SK-N-SH (cell line): ENCODE measurements around the gene PSME1. TPM values are rescaled to one million over a fixed set of nuclear protein-coding genes. Genes with fewer than 3 reads are reported as not detected.

Experiments
- CTCF ChIA-PET: fragments of 300-600, 350-600 bp; formaldehyde crosslinking; extraction: SDS; loops from one replicate; lab custom pipeline; 2021; lab: Yijun Ruan, JAX
- POLR2A ChIA-PET: fragments of 350-600 bp; sonication (Branson Sonifier 250); formaldehyde crosslinking; extraction: SDS; loops from one replicate; lab custom pipeline; 2020; ENCODE audit warnings: antibody characterized with exemption, inconsistent platforms; lab: Yijun Ruan, JAX
- DNase-seq: peaks from one replicate; pipeline ENCODE4 v3.0.0; 2012
- H2AFZ ChIP-seq: fragments of 200-600 bp; sonication (generic); 2 replicates; pipeline ENCODE4 v1.8.1; 2016; ENCODE audit warnings: antibody characterized with exemption, mild to moderate bottlenecking, low read depth
- H3F3A ChIP-seq: fragments of 200-600 bp; sonication (generic); replicated peaks from 2 replicates; pipeline ENCODE3; 2016; ENCODE audit warnings: antibody characterized with exemption, mild to moderate bottlenecking; ENCODE audit not compliant: insufficient read depth
- H3K27ac ChIP-seq, 2 experiments: fragments of 200-500 bp in 1 of 2; fragments of 200-600 bp in 1 of 2; sonication (Bioruptor generic) in 1 of 2; sonication (generic), shearing (Covaris generic) in 1 of 2; 2 replicates each; pipeline versions ENCODE4 v1.5.1 to v1.6.1; 2014 to 2016; ENCODE audit warnings: low read depth in 2 of 2, inconsistent platforms in 1 of 2, low read length in 1 of 2, mild to moderate bottlenecking in 1 of 2, mixed read lengths in 1 of 2
- H3K27me3 ChIP-seq: fragments of 200-600 bp; sonication (generic), shearing (Covaris generic); 2 replicates; pipeline ENCODE4 v1.6.1; 2016; ENCODE audit warnings: mixed run types; ENCODE audit not compliant: insufficient read depth
- H3K36me3 ChIP-seq, 2 experiments: fragments of 200-500 bp in 1 of 2; fragments of 200-600 bp in 1 of 2; sonication (Bioruptor generic) in 1 of 2; sonication (generic) in 1 of 2; replicated peaks in 1 of 2; 2 replicates each; pipeline versions ENCODE3 to v1.5.1; 2014 to 2016; ENCODE audit warnings: low read length in 1 of 2, mild to moderate bottlenecking in 1 of 2; ENCODE audit not compliant: insufficient read depth in 2 of 2, control insufficient read depth in 1 of 2
- H3K4me1 ChIP-seq, 2 experiments: fragments of 200-500 bp in 1 of 2; fragments of 200-600 bp in 1 of 2; sonication (Bioruptor generic) in 1 of 2; sonication (generic), shearing (Covaris generic) in 1 of 2; 2 replicates each; pipeline versions ENCODE4 v1.5.1 to v1.6.1; 2014 to 2016; ENCODE audit warnings: low read depth in 1 of 2, low read length in 1 of 2, mixed run types in 1 of 2; ENCODE audit not compliant: insufficient read depth in 2 of 2, control insufficient read depth in 1 of 2
- H3K4me2 ChIP-seq: fragments of 200-600 bp; sonication (generic), shearing (Covaris generic); 2 replicates; pipeline ENCODE4 v1.6.1; 2017; ENCODE audit warnings: mixed run types
- H3K4me3 ChIP-seq, 2 experiments: fragments of 200-500 bp in 1 of 2; fragments of 200-600 bp in 1 of 2; sonication (Bioruptor generic) in 1 of 2; sonication (generic), shearing (Covaris generic) in 1 of 2; 2 replicates each; pipeline versions ENCODE4 v1.5.1 to v1.8.1; 2014 to 2016; ENCODE audit warnings: low read depth in 2 of 2, inconsistent platforms in 1 of 2, low read length in 1 of 2, mild to moderate bottlenecking in 1 of 2, mixed read lengths in 1 of 2, moderate library complexity in 1 of 2
- H3K79me2 ChIP-seq: fragments of 200-600 bp; sonication (generic); 2 replicates; pipeline ENCODE4 v1.8.1; 2017; ENCODE audit warnings: mild to moderate bottlenecking; ENCODE audit not compliant: insufficient read depth
- H3K9ac ChIP-seq: fragments of 200-600 bp; sonication (generic); 2 replicates; pipeline ENCODE4 v1.6.1; 2017; ENCODE audit warnings: mixed run types
- H3K9me2 ChIP-seq: fragments of 200-600 bp; sonication (generic); 2 replicates; pipeline ENCODE4 v1.6.1; 2017; ENCODE audit warnings: mixed run types
- H3K9me3 ChIP-seq: fragments of 200-600 bp; sonication (generic); 2 replicates; pipeline ENCODE4 v1.6.1; 2017; ENCODE audit warnings: mixed run types, mild to moderate bottlenecking, moderate library complexity
- H4K20me1 ChIP-seq: fragments of 200-600 bp; sonication (generic); 2 replicates; pipeline ENCODE4 v1.6.1; 2017; ENCODE audit warnings: mild to moderate bottlenecking, mixed run types; ENCODE audit not compliant: insufficient read depth
- CHD2 ChIP-seq: fragments of 150-350 bp; IDR thresholded peaks from 2 replicates; pipeline ENCODE4 v1.6.1; 2018; ENCODE audit warnings: low read length; ENCODE audit not compliant: partially characterized antibody
- EZH2phosphoT487 ChIP-seq: fragments of 200-600 bp; sonication (generic); IDR thresholded peaks from 2 replicates; pipeline ENCODE4 v1.6.1; 2017; ENCODE audit warnings: low read depth, mixed run types, mild to moderate bottlenecking, antibody characterized with exemption, moderate library complexity, borderline replicate concordance
- FOSL2 ChIP-seq: IDR thresholded peaks from 2 replicates; pipeline ENCODE4 v1.4.0; 2012; ENCODE audit warnings: low read depth, mild to moderate bottlenecking, moderate library complexity, borderline replicate concordance
- FOXM1 ChIP-seq: IDR thresholded peaks from 2 replicates; pipeline ENCODE4 v1.4.0; 2012; ENCODE audit warnings: low read depth, mild to moderate bottlenecking
- GATA2 ChIP-seq: sonication (generic); formaldehyde crosslinking; IDR thresholded peaks from 2 replicates; pipeline ENCODE4 v1.5.0; 2020; ENCODE audit warnings: mild to moderate bottlenecking, missing genetic modification reagents
- NFIC ChIP-seq: IDR thresholded peaks from 2 replicates; pipeline ENCODE4 v1.4.0; 2012; ENCODE audit warnings: borderline replicate concordance
- POLR2AphosphoS5 ChIP-seq: IDR thresholded peaks from 2 replicates; pipeline ENCODE4 v1.6.1; 2012; ENCODE audit warnings: low read depth, low read length
- RXRA ChIP-seq: IDR thresholded peaks from 2 replicates; pipeline ENCODE4 v1.4.0; 2012; ENCODE audit warnings: low read depth, mild to moderate bottlenecking, borderline replicate concordance
- SIN3A ChIP-seq: IDR thresholded peaks from 2 replicates; pipeline ENCODE4 v1.6.1; 2012; ENCODE audit warnings: low read depth, mild to moderate bottlenecking, low read length, moderate library complexity, borderline replicate concordance
- TCF12 ChIP-seq: IDR thresholded peaks from 2 replicates; pipeline ENCODE4 v1.4.0; 2012
- USF2 ChIP-seq: fragments of 150-350 bp; IDR thresholded peaks from 2 replicates; pipeline ENCODE4 v1.6.1; 2017; ENCODE audit warnings: antibody characterized with exemption, low read length, low read depth, borderline replicate concordance
- YY1 ChIP-seq: IDR thresholded peaks from 2 replicates; pipeline ENCODE4 v1.4.0; 2012; ENCODE audit warnings: low read depth, mild to moderate bottlenecking
- WGBS: methylation state at CpG from one replicate; pipeline ENCODE4 v1.1.6; 2017; ENCODE audit warnings: low lambda C conversion rate; 5-methylcytosine and 5-hydroxymethylcytosine counted together
- polyA plus RNA-seq, 3 experiments: library from polyadenylated mRNA; depleted of rRNA; stranded (reverse); fragments of >200 nt; gene quantifications; 2 replicates each; pipeline ENCODE4 v1.2.3, GENCODE V29; 2012
- TF ChIP-seq, protein P1 (sequence below): fragments of 150-350 bp; IDR thresholded peaks from 2 replicates; pipeline ENCODE4 v1.6.1; 2016; ENCODE audit warnings: mild to moderate bottlenecking, low read depth, low read length
- TF ChIP-seq, protein P2 (sequence below): IDR thresholded peaks from 2 replicates; pipeline ENCODE4 v1.4.0; 2012; ENCODE audit warnings: low read depth
- TF ChIP-seq, protein P3 (sequence below): IDR thresholded peaks from 2 replicates; pipeline ENCODE4; 2012
- TF ChIP-seq, protein P4 (sequence below): IDR thresholded peaks from 2 replicates; pipeline ENCODE4 v1.4.0; 2012; ENCODE audit warnings: low read depth, borderline replicate concordance
- TF ChIP-seq, protein P5 (sequence below): IDR thresholded peaks from 2 replicates; pipeline ENCODE4 v1.6.1; 2012; ENCODE audit warnings: mild to moderate bottlenecking, low read depth, low read length, moderate library complexity

Gene PSME1
- polyA plus RNA-seq, 1 of the 3 experiments (the other 2 are of a cell fraction): 287 TPM

GRCh38 chr14:24151404-24152080 lies 15.5 kb downstream of the PSME1 start:
- no peaks in the 10 kb centered on the region for H3K9me2 ChIP-seq
- DNase-seq: no peak
- peaks cover 6 to 9% of the 10 kb centered on the region in 2 experiments; a peak in 3 of 4 replicates for H3K4me1 ChIP-seq
- peaks cover 10% of the 10 kb centered on the region; the same call in 1 of the 2 replicates for H4K20me1 ChIP-seq
- no peak overlapping the region for H3K9ac ChIP-seq
- CTCF ChIA-PET: interaction anchor here (0.8 to 3.4 kb wide), 5 partner anchors 9 to 157 kb away, joined by 3 to 29 read pairs (median 6); partner anchors contain the start of genes CIDEB, FITM1 and IRF9
- peaks cover 29% of the 10 kb centered on the region for H3K79me2 ChIP-seq
- H3K27me3 ChIP-seq: no peaks in the 10 kb centered on the region
- H3K4me3 ChIP-seq: no peak overlapping the region
- H3F3A ChIP-seq: peaks cover 5% of the 10 kb centered on the region
- POLR2A ChIA-PET: interaction anchor here (1.1 to 2.4 kb wide), 3 partner anchors 8 to 10 kb away, joined by 3 to 10 read pairs (median 4); partner anchors contain the start of genes EMC9 and IRF9
- H2AFZ ChIP-seq: no peak overlapping the region
- no peak overlapping the region for H3K4me2 ChIP-seq
- H3K36me3 ChIP-seq: peaks cover 46 to 51% of the 10 kb centered on the region in 2 experiments
- WGBS: 98% methylated on average over 11 of the region's 16 CpGs
- TF ChIP-seq POLR2AphosphoS5: no peak
- TF ChIP-seq, protein P1, sequence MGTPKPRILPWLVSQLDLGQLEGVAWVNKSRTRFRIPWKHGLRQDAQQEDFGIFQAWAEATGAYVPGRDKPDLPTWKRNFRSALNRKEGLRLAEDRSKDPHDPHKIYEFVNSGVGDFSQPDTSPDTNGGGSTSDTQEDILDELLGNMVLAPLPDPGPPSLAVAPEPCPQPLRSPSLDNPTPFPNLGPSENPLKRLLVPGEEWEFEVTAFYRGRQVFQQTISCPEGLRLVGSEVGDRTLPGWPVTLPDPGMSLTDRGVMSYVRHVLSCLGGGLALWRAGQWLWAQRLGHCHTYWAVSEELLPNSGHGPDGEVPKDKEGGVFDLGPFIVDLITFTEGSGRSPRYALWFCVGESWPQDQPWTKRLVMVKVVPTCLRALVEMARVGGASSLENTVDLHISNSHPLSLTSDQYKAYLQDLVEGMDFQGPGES: no peak
- no peak for TF ChIP-seq FOSL2
- TF ChIP-seq YY1: no peak
- TF ChIP-seq NFIC: no peak
- TF ChIP-seq, protein P2, sequence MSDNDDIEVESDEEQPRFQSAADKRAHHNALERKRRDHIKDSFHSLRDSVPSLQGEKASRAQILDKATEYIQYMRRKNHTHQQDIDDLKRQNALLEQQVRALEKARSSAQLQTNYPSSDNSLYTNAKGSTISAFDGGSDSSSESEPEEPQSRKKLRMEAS: no peak
- no peak for TF ChIP-seq USF2
- no peak for TF ChIP-seq GATA2 (CRISPR knock-in tag)
- TF ChIP-seq SIN3A: no peak
- no peak for TF ChIP-seq TCF12
- no peak for TF ChIP-seq CHD2
- no peaks in the 10 kb centered on the region for H3K9me3 ChIP-seq
- H3K27ac ChIP-seq: no peak overlapping the region

GRCh38 chr14:24155100-24155499 lies 19.1 kb downstream of the PSME1 start:
- H3K27ac ChIP-seq: no peak overlapping the region; a peak in 1 of 4 replicates
- no peaks in the 10 kb centered on the region for H3K27me3 ChIP-seq
- H3K4me3 ChIP-seq: no peak overlapping the region
- peaks cover 45 to 59% of the 10 kb centered on the region in 2 experiments for H3K36me3 ChIP-seq
- H3K4me1 ChIP-seq: peaks cover 0 to under 1% of the 10 kb centered on the region in 2 experiments; a peak in 1 of 4 replicates
- no peak overlapping the region for H3K9ac ChIP-seq
- H3K9me3 ChIP-seq: no peaks in the 10 kb centered on the region
- H4K20me1 ChIP-seq: 0 out of 2 replicates have a peak, but pooled peaks cover 2% of the 10 kb centered on the region
- H3K4me2 ChIP-seq: no peak overlapping the region
- no peak overlapping the region for H2AFZ ChIP-seq
- ChIA-PET POLR2A (interaction anchor here (0.6 kb wide), 1 partner anchor 15 kb away, joined by 3 read pairs; no protein-coding TSS in a partner anchor), CTCF (no interaction called here)
- DNase-seq: no peak
- H3F3A ChIP-seq: peaks cover 11% of the 10 kb centered on the region
- H3K79me2 ChIP-seq: peaks cover under 1% of the 10 kb centered on the region; the same call in 1 of the 2 replicates
- WGBS: 97% methylated on average over 10 of the region's 10 CpGs
- H3K9me2 ChIP-seq: no peaks in the 10 kb centered on the region
- TF ChIP-seq, protein P3, sequence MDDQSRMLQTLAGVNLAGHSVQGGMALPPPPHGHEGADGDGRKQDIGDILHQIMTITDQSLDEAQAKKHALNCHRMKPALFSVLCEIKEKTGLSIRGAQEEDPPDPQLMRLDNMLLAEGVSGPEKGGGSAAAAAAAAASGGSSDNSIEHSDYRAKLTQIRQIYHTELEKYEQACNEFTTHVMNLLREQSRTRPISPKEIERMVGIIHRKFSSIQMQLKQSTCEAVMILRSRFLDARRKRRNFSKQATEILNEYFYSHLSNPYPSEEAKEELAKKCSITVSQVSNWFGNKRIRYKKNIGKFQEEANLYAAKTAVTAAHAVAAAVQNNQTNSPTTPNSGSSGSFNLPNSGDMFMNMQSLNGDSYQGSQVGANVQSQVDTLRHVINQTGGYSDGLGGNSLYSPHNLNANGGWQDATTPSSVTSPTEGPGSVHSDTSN: no peak
- TF ChIP-seq FOXM1 (no peak), RXRA (no peak), EZH2phosphoT487 (no peak)
- TF ChIP-seq, protein P4, sequence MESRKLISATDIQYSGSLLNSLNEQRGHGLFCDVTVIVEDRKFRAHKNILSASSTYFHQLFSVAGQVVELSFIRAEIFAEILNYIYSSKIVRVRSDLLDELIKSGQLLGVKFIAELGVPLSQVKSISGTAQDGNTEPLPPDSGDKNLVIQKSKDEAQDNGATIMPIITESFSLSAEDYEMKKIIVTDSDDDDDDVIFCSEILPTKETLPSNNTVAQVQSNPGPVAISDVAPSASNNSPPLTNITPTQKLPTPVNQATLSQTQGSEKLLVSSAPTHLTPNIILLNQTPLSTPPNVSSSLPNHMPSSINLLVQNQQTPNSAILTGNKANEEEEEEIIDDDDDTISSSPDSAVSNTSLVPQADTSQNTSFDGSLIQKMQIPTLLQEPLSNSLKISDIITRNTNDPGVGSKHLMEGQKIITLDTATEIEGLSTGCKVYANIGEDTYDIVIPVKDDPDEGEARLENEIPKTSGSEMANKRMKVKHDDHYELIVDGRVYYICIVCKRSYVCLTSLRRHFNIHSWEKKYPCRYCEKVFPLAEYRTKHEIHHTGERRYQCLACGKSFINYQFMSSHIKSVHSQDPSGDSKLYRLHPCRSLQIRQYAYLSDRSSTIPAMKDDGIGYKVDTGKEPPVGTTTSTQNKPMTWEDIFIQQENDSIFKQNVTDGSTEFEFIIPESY: no peak
- TF ChIP-seq, protein P5, sequence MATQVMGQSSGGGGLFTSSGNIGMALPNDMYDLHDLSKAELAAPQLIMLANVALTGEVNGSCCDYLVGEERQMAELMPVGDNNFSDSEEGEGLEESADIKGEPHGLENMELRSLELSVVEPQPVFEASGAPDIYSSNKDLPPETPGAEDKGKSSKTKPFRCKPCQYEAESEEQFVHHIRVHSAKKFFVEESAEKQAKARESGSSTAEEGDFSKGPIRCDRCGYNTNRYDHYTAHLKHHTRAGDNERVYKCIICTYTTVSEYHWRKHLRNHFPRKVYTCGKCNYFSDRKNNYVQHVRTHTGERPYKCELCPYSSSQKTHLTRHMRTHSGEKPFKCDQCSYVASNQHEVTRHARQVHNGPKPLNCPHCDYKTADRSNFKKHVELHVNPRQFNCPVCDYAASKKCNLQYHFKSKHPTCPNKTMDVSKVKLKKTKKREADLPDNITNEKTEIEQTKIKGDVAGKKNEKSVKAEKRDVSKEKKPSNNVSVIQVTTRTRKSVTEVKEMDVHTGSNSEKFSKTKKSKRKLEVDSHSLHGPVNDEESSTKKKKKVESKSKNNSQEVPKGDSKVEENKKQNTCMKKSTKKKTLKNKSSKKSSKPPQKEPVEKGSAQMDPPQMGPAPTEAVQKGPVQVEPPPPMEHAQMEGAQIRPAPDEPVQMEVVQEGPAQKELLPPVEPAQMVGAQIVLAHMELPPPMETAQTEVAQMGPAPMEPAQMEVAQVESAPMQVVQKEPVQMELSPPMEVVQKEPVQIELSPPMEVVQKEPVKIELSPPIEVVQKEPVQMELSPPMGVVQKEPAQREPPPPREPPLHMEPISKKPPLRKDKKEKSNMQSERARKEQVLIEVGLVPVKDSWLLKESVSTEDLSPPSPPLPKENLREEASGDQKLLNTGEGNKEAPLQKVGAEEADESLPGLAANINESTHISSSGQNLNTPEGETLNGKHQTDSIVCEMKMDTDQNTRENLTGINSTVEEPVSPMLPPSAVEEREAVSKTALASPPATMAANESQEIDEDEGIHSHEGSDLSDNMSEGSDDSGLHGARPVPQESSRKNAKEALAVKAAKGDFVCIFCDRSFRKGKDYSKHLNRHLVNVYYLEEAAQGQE: no peak
